Measurements from ENCODE around the gene KCNH3.

GRCh38 chr12:49534731-49535278 is 4.0 kb upstream of the KCNH3 start:
- TF ChIP-seq, protein P1, sequence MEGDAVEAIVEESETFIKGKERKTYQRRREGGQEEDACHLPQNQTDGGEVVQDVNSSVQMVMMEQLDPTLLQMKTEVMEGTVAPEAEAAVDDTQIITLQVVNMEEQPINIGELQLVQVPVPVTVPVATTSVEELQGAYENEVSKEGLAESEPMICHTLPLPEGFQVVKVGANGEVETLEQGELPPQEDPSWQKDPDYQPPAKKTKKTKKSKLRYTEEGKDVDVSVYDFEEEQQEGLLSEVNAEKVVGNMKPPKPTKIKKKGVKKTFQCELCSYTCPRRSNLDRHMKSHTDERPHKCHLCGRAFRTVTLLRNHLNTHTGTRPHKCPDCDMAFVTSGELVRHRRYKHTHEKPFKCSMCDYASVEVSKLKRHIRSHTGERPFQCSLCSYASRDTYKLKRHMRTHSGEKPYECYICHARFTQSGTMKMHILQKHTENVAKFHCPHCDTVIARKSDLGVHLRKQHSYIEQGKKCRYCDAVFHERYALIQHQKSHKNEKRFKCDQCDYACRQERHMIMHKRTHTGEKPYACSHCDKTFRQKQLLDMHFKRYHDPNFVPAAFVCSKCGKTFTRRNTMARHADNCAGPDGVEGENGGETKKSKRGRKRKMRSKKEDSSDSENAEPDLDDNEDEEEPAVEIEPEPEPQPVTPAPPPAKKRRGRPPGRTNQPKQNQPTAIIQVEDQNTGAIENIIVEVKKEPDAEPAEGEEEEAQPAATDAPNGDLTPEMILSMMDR (conservative IDR thresholded peaks at IDR 0.05; ENCODE audit: low read length) = no peak
- TF ChIP-seq EZH2phosphoT487 (IDR thresholded peaks at IDR 0.05; ENCODE audit: borderline replicate concordance) = no peak
